HepG2 (cell line): ENCODE results near the gene CPXM1. TPM values are rescaled to one million over a fixed set of nuclear protein-coding genes. Genes with fewer than 3 reads are reported as not detected.
A peak's percentile ranks its signal among the peaks of the same experiment; 100 is the strongest.

Experiments
- CREB1 ChIP-seq, 2 experiments: fragments of 450-650 bp in 1 of 2; IDR thresholded peaks; 2 replicates each; pipeline ENCODE4 v1.6.1; 2016 to 2017; ENCODE audit warnings: control low read depth in 1 of 2, mild to moderate bottlenecking in 1 of 2, missing compliant biosample characterization in 1 of 2, missing genetic modification characterization in 1 of 2
- HES4 ChIP-seq: sonication (generic); formaldehyde crosslinking; IDR thresholded peaks from 2 replicates; pipeline ENCODE4 v1.9.0; 2021; ENCODE audit warnings: mild to moderate bottlenecking, missing genetic modification reagents, borderline replicate concordance
- JUND ChIP-seq: sonication (generic); formaldehyde crosslinking; IDR thresholded peaks from 2 replicates; pipeline ENCODE4 v1.8.0; 2022; ENCODE audit warnings: mild to moderate bottlenecking, missing genetic modification reagents
- KLF9 ChIP-seq: IDR thresholded peaks from 2 replicates; pipeline ENCODE4 v1.6.1; 2016; ENCODE audit warnings: low read depth
- LCORL ChIP-seq, 2 experiments: fragments of 450-650 bp in 1 of 2; sonication (generic) in 1 of 2; formaldehyde crosslinking in 1 of 2; IDR thresholded peaks; 2 replicates each; pipeline versions ENCODE4 v1.5.0 to v1.6.1; 2017 to 2020; ENCODE audit warnings: antibody characterized with exemption in 1 of 2, missing genetic modification reagents in 1 of 2
- MED1 ChIP-seq: sonication (generic); formaldehyde crosslinking; IDR thresholded peaks from 2 replicates; pipeline ENCODE4 v1.4.0; 2020; ENCODE audit warnings: missing genetic modification reagents
- MTF1 ChIP-seq: sonication (generic); formaldehyde crosslinking; IDR thresholded peaks from 2 replicates; pipeline ENCODE4 v1.5.0; 2020; ENCODE audit warnings: missing genetic modification reagents
- PHF8 ChIP-seq: sonication (generic); formaldehyde crosslinking; IDR thresholded peaks from 2 replicates; pipeline ENCODE4 v1.5.0; 2020; ENCODE audit warnings: missing genetic modification reagents
- ZNF557 ChIP-seq: sonication (generic); formaldehyde crosslinking; IDR thresholded peaks from 2 replicates; pipeline ENCODE4 v1.4.0; 2020; ENCODE audit warnings: missing genetic modification reagents
- ZNF619 ChIP-seq: sonication (generic); formaldehyde crosslinking; IDR thresholded peaks from 2 replicates; pipeline ENCODE4 v1.4.0; 2020; ENCODE audit warnings: mild to moderate bottlenecking, missing genetic modification reagents
- ZNF644 ChIP-seq: IDR thresholded peaks from 2 replicates; pipeline ENCODE4 v1.6.1; 2016; ENCODE audit warnings: low read depth
- polyA plus RNA-seq, 8 experiments: library from polyadenylated mRNA; depleted of rRNA in 3 of 8; stranded (reverse) in 7 of 8; unstranded in 1 of 8; fragments of >200 nt; fragmentation: Illumina TruSeq in 4 of 8; extraction: Trizol in 4 of 8; gene quantifications; 2 replicates each; pipeline versions ENCODE4 v1.2.1 to v1.2.3, GENCODE V29; 2011 to 2016; ENCODE audit warnings: low read depth in 4 of 8, missing spikeins in 1 of 8, mixed read lengths in 1 of 8; ENCODE audit not compliant: insufficient read depth in 1 of 8
- total RNA-seq, 5 experiments: library from RNA; depleted of rRNA; stranded (reverse); fragments of >200 nt; fragmentation: Illumina TruSeq; extraction: Trizol; gene quantifications; 2 replicates each; pipeline ENCODE4 v1.2.3, GENCODE V29; 2016; ENCODE audit warnings: low read depth in 1 of 5
- TF ChIP-seq, protein P1 (sequence below): IDR thresholded peaks from 2 replicates; pipeline ENCODE4 v1.6.1; 2018; ENCODE audit warnings: missing genetic modification reagents, mild to moderate bottlenecking, missing compliant biosample characterization
- TF ChIP-seq, protein P2 (sequence below): sonication (generic); formaldehyde crosslinking; IDR thresholded peaks from 2 replicates; pipeline ENCODE4 v1.5.0; 2020; ENCODE audit warnings: missing genetic modification reagents
- TF ChIP-seq, protein P3 (sequence below): sonication (generic); formaldehyde crosslinking; IDR thresholded peaks from 2 replicates; pipeline ENCODE4 v1.5.0; 2020; ENCODE audit warnings: missing genetic modification reagents
- TF ChIP-seq, protein P4 (sequence below): sonication (generic); formaldehyde crosslinking; IDR thresholded peaks from 2 replicates; pipeline ENCODE4 v1.4.0; 2020; ENCODE audit warnings: mild to moderate bottlenecking, missing genetic modification reagents
- TF ChIP-seq, protein P5 (sequence below): sonication (generic); formaldehyde crosslinking; IDR thresholded peaks from one replicate; pipeline ENCODE4 v1.5.1; 2020; ENCODE audit warnings: mild to moderate bottlenecking, missing genetic modification reagents; ENCODE audit errors: not compliant biosample characterization

Gene CPXM1
- total and polyA plus RNA-seq, 2 of the 13 experiments (the other 11 are each of a cell fraction or from before 2014, with no cell fraction given) = 0.07 TPM; not detected in 1

DNA sequence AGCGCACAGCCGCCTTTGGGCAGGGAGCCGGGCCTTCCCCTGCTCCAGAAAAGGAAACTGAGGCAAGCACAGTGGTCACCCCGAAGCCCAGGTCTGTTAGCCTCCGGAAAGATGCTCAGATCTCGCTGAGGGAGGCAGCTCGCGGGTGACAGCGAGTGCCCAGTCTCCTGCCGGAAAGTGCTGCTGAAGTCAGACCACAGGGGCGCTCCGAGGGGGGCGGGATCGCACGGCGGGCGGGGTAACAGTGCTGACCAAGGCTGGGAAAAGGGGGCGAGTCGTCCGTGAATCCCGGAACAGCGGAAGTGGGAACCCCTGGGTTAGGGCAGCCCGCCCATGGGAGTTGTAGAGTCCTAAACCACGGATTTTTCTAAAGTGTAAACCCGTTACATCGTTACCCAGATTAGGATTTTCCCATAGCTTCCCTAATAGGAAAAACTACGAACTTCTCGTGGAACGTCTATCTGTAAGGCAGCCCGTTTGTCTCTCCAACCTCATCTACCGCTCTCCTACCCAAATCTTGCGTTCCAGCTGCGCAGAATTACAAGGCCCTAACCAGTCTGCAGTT lies 40.6 kb upstream of the CPXM1 start (continued):
- TF ChIP-seq, protein P1, sequence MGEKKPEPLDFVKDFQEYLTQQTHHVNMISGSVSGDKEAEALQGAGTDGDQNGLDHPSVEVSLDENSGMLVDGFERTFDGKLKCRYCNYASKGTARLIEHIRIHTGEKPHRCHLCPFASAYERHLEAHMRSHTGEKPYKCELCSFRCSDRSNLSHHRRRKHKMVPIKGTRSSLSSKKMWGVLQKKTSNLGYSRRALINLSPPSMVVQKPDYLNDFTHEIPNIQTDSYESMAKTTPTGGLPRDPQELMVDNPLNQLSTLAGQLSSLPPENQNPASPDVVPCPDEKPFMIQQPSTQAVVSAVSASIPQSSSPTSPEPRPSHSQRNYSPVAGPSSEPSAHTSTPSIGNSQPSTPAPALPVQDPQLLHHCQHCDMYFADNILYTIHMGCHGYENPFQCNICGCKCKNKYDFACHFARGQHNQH = no peak
- TF ChIP-seq KLF9 (no peak; the same call in 1 of the 2 replicates), LCORL (IDR thresholded peaks at IDR 0.05) (no peak), LCORL (CRISPR knock-in tag; IDR thresholded peaks at IDR 0.05) (no peak), PHF8 (CRISPR knock-in tag) (peak; percentile 35; the same call in 1 of the 2 replicates), CREB1 (IDR thresholded peaks at IDR 0.05) (no peak), CREB1 (CRISPR knock-in tag; IDR thresholded peaks at IDR 0.05) (no peak), ZNF619 (CRISPR knock-in tag) (no peak), ZNF557 (CRISPR knock-in tag) (no peak), JUND (CRISPR knock-in tag) (no peak), MTF1 (CRISPR knock-in tag) (no peak), HES4 (CRISPR knock-in tag) (no peak), MED1 (CRISPR knock-in tag) (peak; percentile 43; the same call in 1 of the 2 replicates), ZNF644 (CRISPR knock-in tag) (no peak)
- TF ChIP-seq, protein P2, sequence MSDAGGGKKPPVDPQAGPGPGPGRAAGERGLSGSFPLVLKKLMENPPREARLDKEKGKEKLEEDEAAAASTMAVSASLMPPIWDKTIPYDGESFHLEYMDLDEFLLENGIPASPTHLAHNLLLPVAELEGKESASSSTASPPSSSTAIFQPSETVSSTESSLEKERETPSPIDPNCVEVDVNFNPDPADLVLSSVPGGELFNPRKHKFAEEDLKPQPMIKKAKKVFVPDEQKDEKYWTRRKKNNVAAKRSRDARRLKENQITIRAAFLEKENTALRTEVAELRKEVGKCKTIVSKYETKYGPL (CRISPR knock-in tag) = no peak
- TF ChIP-seq, protein P3, sequence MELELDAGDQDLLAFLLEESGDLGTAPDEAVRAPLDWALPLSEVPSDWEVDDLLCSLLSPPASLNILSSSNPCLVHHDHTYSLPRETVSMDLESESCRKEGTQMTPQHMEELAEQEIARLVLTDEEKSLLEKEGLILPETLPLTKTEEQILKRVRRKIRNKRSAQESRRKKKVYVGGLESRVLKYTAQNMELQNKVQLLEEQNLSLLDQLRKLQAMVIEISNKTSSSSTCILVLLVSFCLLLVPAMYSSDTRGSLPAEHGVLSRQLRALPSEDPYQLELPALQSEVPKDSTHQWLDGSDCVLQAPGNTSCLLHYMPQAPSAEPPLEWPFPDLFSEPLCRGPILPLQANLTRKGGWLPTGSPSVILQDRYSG (CRISPR knock-in tag) = no peak
- TF ChIP-seq, protein P4, sequence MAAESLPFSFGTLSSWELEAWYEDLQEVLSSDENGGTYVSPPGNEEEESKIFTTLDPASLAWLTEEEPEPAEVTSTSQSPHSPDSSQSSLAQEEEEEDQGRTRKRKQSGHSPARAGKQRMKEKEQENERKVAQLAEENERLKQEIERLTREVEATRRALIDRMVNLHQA (CRISPR knock-in tag) = no peak
- TF ChIP-seq, protein P5, sequence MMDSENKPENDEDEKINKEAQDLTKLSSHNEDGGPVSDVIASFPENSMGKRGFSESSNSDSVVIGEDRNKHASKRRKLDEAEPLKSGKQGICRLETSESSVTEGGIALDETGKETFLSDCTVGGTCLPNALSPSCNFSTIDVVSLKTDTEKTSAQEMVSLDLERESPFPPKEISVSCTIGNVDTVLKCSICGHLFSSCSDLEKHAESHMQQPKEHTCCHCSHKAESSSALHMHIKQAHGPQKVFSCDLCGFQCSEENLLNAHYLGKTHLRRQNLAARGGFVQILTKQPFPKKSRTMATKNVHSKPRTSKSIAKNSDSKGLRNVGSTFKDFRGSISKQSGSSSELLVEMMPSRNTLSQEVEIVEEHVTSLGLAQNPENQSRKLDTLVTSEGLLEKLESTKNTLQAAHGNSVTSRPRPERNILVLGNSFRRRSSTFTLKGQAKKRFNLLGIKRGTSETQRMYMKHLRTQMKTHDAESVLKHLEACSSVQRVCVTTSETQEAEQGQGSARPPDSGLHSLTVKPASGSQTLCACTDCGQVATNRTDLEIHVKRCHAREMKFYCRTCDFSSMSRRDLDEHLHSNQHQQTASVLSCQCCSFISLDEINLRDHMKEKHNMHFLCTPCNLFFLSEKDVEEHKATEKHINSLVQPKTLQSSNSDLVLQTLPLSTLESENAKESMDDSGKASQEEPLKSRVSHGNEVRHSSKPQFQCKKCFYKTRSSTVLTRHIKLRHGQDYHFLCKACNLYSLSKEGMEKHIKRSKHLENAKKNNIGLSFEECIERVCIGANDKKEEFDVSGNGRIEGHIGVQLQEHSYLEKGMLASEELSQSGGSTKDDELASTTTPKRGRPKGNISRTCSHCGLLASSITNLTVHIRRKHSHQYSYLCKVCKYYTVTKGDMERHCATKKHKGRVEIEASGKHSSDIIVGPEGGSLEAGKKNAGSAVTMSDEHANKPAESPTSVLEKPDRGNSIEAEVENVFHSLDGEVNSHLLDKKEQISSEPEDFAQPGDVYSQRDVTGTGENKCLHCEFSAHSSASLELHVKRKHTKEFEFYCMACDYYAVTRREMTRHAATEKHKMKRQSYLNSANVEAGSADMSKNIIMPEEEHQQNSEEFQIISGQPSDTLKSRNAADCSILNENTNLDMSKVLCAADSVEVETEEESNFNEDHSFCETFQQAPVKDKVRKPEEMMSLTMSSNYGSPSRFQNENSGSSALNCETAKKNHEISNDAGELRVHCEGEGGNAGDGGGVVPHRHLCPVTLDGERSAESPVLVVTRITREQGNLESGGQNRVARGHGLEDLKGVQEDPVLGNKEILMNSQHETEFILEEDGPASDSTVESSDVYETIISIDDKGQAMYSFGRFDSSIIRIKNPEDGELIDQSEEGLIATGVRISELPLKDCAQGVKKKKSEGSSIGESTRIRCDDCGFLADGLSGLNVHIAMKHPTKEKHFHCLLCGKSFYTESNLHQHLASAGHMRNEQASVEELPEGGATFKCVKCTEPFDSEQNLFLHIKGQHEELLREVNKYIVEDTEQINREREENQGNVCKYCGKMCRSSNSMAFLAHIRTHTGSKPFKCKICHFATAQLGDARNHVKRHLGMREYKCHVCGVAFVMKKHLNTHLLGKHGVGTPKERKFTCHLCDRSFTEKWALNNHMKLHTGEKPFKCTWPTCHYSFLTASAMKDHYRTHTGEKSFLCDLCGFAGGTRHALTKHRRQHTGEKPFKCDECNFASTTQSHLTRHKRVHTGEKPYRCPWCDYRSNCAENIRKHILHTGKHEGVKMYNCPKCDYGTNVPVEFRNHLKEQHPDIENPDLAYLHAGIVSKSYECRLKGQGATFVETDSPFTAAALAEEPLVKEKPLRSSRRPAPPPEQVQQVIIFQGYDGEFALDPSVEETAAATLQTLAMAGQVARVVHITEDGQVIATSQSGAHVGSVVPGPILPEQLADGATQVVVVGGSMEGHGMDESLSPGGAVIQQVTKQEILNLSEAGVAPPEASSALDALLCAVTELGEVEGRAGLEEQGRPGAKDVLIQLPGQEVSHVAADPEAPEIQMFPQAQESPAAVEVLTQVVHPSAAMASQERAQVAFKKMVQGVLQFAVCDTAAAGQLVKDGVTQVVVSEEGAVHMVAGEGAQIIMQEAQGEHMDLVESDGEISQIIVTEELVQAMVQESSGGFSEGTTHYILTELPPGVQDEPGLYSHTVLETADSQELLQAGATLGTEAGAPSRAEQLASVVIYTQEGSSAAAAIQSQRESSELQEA (CRISPR knock-in tag) = peak; percentile 8
